HG03460 (cell line): ENCODE data around the gene KCTD11.
"Not testable (repeated sequence)": the region's sequence is repeated elsewhere in the genome, so short reads cannot be mapped to it uniquely, and the experiment has no call there.

Experiments
- ATAC-seq: cut with Tn5 transposase; IDR thresholded peaks from one replicate; pipeline ENCODE4 v1.9.1; 2021; ENCODE audit not compliant: unreplicated experiment

Gene KCTD11

GRCh38 chr17:7343250-7343649 is 8.7 kb upstream of the KCTD11 start:
- ATAC-seq = no peak

- no peak for ATAC-seq
These were observed 5.0 kb upstream of the KCTD11 start for GRCh38 chr17:7346761-7347614.

- ATAC-seq = no peak
These were observed 4.1 kb upstream of the KCTD11 start for GRCh38 chr17:7347630-7348477.

- ATAC-seq = no peak
These were observed 3.3 kb upstream of the KCTD11 start for GRCh38 chr17:7348478-7349242.

- no peak for ATAC-seq
These were observed 534 bp downstream of the KCTD11 start for GRCh38 chr17:7352503-7352889.

- no peak for ATAC-seq
These were observed 1.1 kb downstream of the KCTD11 start for GRCh38 chr17:7352910-7353635.

GRCh38 chr17:7354262-7354843 is 2.4 kb downstream of the KCTD11 start:
- no peak for ATAC-seq

GRCh38 chr17:7355053-7355452 is 3.1 kb downstream of the KCTD11 start, which contains the start of gene TMEM95:
TSS of gene TMEM95 (plus strand) at chr17:7355156. CDS start at chr17:7355205, 49 bp downstream.
- ATAC-seq = no peak

GRCh38 chr17:7355573-7355972 is 3.6 kb downstream of the KCTD11 start:
- ATAC-seq = no peak

GRCh38 chr17:7356072-7356549 is 4.1 kb downstream of the KCTD11 start:
- ATAC-seq = no peak

GRCh38 chr17:7356756-7357155 is 4.8 kb downstream of the KCTD11 start:
- no peak for ATAC-seq

GRCh38 chr17:7357381-7357780 is 5.4 kb downstream of the KCTD11 start:
- no peak for ATAC-seq

- ATAC-seq = no peak
These were observed 9.9 kb downstream of the KCTD11 start for GRCh38 chr17:7361906-7362305.

GRCh38 chr17:7363311-7363710 is 11.3 kb downstream of the KCTD11 start:
- ATAC-seq = no peak

- ATAC-seq = not testable (repeated sequence)
These were observed 14.0 kb downstream of the KCTD11 start for GRCh38 chr17:7365963-7366362.

- no peak for ATAC-seq
These were observed 15.1 kb downstream of the KCTD11 start for GRCh38 chr17:7367083-7367482.

- ATAC-seq = no peak
These were observed 16.1 kb downstream of the KCTD11 start for GRCh38 chr17:7367918-7368598.

- ATAC-seq = not testable (repeated sequence)
These were observed 16.6 kb downstream of the KCTD11 start for GRCh38 chr17:7368599-7368994.

- no peak for ATAC-seq
These were observed 17.9 kb downstream of the KCTD11 start for GRCh38 chr17:7369825-7370224.
